Raji (cell line): ENCODE measurements around the gene ZNF335.

Experiments used
- POLR2A ChIP-seq: IDR thresholded peaks from 2 replicates; pipeline ENCODE4 v1.6.1; 2011; ENCODE audit warnings: low read depth, low read length, control low read depth; ENCODE audit not compliant: insufficient read depth

ZNF335 gene

GRCh38 chr20:45934586-45935415, 37.2 kb downstream of the ZNF335 start, which contains the start of gene PCIF1:
TSS of gene PCIF1 (plus strand) at chr20:45934683. CDS start at chr20:45939000, 4,317 bp downstream.
- peak; percentile 86 for TF ChIP-seq POLR2A

- no peak for TF ChIP-seq POLR2A
These were observed 37.9 kb downstream of the ZNF335 start for GRCh38 chr20:45934046-45934585.

GRCh38 chr20:45933266-45934045, 38.5 kb downstream of the ZNF335 start:
- TF ChIP-seq POLR2A = no peak

DNA sequence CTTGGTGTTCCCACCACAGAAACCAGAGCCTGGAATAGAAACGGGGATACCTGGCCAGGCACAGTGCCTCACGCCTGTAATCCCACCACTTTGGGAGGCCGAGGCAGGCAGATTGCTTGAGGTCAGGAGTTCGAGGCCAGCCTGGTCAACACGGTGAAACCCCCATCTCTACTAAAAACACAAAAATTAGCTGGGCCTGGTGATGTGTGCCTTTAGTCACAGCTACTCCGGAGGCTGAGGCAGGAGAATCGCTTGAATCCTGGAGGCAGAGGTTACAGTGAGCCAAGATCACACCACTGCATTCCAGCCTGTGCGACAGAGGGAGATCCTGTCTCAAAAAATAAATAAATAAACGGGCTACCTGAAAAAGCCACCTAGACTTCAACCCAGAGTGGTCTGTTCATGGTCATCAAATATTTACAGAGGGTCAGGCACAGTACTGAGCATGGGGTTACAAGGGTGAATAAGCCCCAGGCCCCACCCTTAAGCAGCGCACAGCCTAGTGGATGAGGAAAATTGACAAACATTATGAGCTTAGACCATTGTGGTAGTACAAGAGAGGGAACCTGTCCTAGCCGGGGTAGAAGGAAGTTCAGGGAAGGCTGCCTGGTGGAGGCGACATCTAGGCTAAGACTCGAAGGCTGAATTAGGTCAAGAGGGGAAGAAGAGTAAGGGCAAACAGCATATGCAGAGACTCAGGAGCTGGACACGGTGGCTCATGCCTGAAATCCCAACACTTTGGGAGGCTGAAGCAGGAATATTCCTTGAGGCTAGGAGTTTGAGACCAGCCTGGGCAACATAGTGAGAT, 44.7 kb downstream of the ZNF335 start:
- TF ChIP-seq POLR2A = peak; percentile 22; the same call in 1 of the 2 replicates

- no peak for TF ChIP-seq POLR2A
These were observed 45.3 kb downstream of the ZNF335 start for GRCh38 chr20:45926731-45927070.

GRCh38 chr20:45925821-45926506, 46.0 kb downstream of the ZNF335 start:
- TF ChIP-seq POLR2A = no peak

DNA sequence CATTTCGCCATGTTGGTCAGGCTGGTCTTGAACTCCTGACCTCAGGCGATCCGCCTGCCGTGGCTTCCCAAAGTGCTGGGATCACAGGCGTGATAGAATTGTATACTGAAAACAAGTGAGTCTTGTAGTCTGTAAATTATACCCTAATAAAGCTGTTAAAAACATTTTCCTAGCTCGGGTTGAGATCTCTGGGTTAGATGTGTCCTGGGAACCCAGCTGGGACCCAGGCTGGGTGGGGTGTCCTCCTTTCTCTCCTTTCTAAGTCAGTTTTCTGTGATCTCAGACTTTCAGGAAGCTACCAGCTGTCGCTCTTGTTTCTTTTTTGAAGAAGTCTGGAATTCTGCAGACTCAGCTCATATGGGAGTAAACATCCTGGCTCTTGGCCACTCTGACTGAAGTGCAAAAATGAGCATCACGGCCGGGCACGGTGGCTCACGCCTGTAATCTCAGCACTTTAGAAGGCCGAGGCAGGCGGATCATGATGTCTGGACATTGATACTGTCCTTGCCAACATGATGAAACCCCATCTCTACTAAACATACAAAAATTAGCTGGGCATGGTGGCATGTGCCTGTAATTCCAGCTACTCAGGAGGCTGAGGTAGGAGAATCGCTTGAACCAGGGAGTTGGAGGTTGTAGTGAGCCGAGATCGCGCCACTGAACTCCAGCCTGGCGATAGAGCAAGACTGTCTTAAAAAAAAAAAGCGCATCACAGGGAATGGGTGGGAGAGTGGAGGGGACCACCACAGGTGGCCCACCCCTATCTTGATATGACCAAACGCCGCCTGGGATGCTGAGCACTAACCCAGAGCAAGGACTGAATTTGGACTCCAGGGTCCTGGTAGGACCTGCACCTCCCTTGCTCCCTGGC, 47.4 kb downstream of the ZNF335 start:
- no peak for TF ChIP-seq POLR2A

GRCh38 chr20:45921337-45922189, 50.4 kb downstream of the ZNF335 start:
- no peak for TF ChIP-seq POLR2A

- no peak for TF ChIP-seq POLR2A
These were observed 51.3 kb downstream of the ZNF335 start for GRCh38 chr20:45920462-45921336.

GRCh38 chr20:45919542-45920399, 52.2 kb downstream of the ZNF335 start:
- no peak for TF ChIP-seq POLR2A
